ENCODE data around the gene SEL1L.

Gene SEL1L

DNA sequence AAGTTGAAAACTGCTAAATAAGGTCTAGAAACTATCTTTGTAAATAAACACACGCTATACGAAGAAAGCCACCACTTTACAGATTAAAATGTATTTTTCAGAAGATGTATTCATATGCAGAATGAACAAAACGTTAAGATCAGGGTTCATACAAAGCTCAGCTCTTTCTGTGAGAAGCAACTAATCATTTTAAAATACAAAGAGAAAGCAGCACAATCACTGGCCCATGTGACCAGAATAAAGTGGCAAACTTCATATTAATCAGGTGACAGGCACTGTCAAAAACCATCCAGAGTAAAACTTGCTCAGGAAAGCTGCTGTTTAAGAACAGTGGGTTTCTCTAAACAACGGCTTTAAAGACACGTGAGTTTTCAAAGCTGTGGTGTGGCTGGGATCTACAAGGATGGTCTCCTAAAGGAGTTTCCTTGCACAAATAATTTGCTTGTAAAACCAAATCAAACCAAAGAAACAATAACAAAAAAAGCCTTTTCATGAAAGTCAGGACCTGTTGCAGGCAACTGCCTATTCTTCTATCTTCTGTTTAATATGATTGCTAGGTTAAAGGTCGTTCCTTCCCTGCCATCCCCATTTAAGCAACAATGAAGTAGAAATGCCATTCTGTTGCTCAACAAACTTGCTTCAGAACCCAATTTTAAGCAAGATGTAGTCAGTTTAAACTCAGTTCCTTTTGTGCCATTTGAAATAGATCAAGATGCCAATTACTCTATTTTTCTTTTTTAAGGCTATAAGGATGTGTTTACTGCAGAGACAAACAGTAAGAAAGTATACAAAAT is 22.3 kb downstream of the SEL1L start:
- Histone ChIP-seq H3K36me3 (ENCODE audit: low read length) (peaks cover 11% of the 10 kb centered on the region; the same call in 1 of the 2 replicates), H3K4me2 (ENCODE audit: low read depth, low read length, poor library complexity, severe bottlenecking) (no peak overlapping the region), H3K9me3 (ENCODE audit: insufficient read depth, low read length) (no peaks in the 10 kb centered on the region), H2AFZ (ENCODE audit: low read depth, low read length, severe bottlenecking) (no peak overlapping the region), H3K9ac (ENCODE audit: low read length) (no peak overlapping the region), H3K27me3 (ENCODE audit: low read length) (no peaks in the 10 kb centered on the region), H4K20me1 (ENCODE audit: low read depth, low read length) (no peaks in the 10 kb centered on the region), H3K27ac (ENCODE audit: low read depth, low read length) (no peak overlapping the region), H3K9me2 (replicated peaks; ENCODE audit: insufficient read depth, low read length) (no peaks in the 10 kb centered on the region), H3K79me2 (ENCODE audit: insufficient read depth, low read length) (peaks cover 13% of the 10 kb centered on the region), H3K4me3 (ENCODE audit: insufficient read depth, low read length, poor library complexity, severe bottlenecking) (no peak overlapping the region), H3F3A (ENCODE audit: insufficient read depth) (no peaks in the 10 kb centered on the region)
- TF ChIP-seq CTCF (IDR thresholded peaks at IDR 0.05; ENCODE audit: insufficient read depth, low read length, poor library complexity, severe bottlenecking) (no peak), EZH2phosphoT487 (conservative IDR thresholded peaks at IDR 0.05; ENCODE audit: low read length) (no peak)

- Histone ChIP-seq H2AFZ (ENCODE audit: low read depth, low read length, severe bottlenecking) (no peak overlapping the region), H3K4me3 (ENCODE audit: insufficient read depth, low read length, poor library complexity, severe bottlenecking) (no peak overlapping the region), H3K9me2 (replicated peaks; ENCODE audit: insufficient read depth, low read length) (no peaks in the 10 kb centered on the region), H3K79me2 (ENCODE audit: insufficient read depth, low read length) (peaks cover 13% of the 10 kb centered on the region), H3K9ac (ENCODE audit: low read length) (no peak overlapping the region), H3K27ac (ENCODE audit: low read depth, low read length) (no peak overlapping the region), H3K36me3 (ENCODE audit: low read length) (peaks cover 22% of the 10 kb centered on the region; the same call in 1 of the 2 replicates), H3K27me3 (ENCODE audit: low read length) (no peaks in the 10 kb centered on the region), H3F3A (ENCODE audit: insufficient read depth) (no peaks in the 10 kb centered on the region), H3K9me3 (ENCODE audit: insufficient read depth, low read length) (no peaks in the 10 kb centered on the region), H3K4me2 (ENCODE audit: low read depth, low read length, poor library complexity, severe bottlenecking) (no peak overlapping the region), H4K20me1 (ENCODE audit: low read depth, low read length) (no peaks in the 10 kb centered on the region)
- TF ChIP-seq EZH2phosphoT487 (conservative IDR thresholded peaks at IDR 0.05; ENCODE audit: low read length) (no peak), CTCF (IDR thresholded peaks at IDR 0.05; ENCODE audit: insufficient read depth, low read length, poor library complexity, severe bottlenecking) (no peak)
Observed at GRCh38 chr14:81509838-81510452, 23.7 kb downstream of the SEL1L start.

DNA sequence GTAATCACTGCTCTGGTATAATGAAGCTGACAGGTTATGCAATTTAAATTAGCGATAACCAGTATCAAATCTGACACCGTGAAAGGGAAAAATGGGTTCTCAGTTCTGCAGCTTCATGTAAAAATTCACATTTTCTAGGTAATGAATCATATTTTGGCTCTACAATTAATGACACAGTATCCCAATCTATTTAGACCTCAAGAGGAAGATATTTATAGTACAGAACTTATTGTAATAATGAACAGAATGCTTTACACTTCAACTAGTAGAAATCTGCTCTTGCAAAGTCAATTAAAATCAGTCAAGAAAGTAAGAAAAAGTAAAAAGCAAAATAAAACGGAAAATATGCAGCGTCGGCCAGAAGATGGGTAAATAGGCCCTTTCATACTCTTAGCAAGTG is 24.3 kb downstream of the SEL1L start:
- H3K79me2 ChIP-seq (ENCODE audit: insufficient read depth, low read length) = peaks cover 13% of the 10 kb centered on the region
- H3K36me3 ChIP-seq (ENCODE audit: low read length) = peaks cover 22% of the 10 kb centered on the region; the same call in 1 of the 2 replicates
- no peaks in the 10 kb centered on the region for H4K20me1 ChIP-seq (ENCODE audit: low read depth, low read length)
- H3K4me2 ChIP-seq (ENCODE audit: low read depth, low read length, poor library complexity, severe bottlenecking) = no peak overlapping the region
- H3K27ac ChIP-seq (ENCODE audit: low read depth, low read length) = no peak overlapping the region
- H3K9ac ChIP-seq (ENCODE audit: low read length) = no peak overlapping the region
- no peaks in the 10 kb centered on the region for H3K27me3 ChIP-seq (ENCODE audit: low read length)
- TF ChIP-seq EZH2phosphoT487 (conservative IDR thresholded peaks at IDR 0.05; ENCODE audit: low read length) (no peak), CTCF (IDR thresholded peaks at IDR 0.05; ENCODE audit: insufficient read depth, low read length, poor library complexity, severe bottlenecking) (no peak)
- no peaks in the 10 kb centered on the region for H3K9me3 ChIP-seq (ENCODE audit: insufficient read depth, low read length)
- no peak overlapping the region for H3K4me3 ChIP-seq (ENCODE audit: insufficient read depth, low read length, poor library complexity, severe bottlenecking)
- H3K9me2 ChIP-seq (replicated peaks; ENCODE audit: insufficient read depth, low read length) = no peaks in the 10 kb centered on the region
- H2AFZ ChIP-seq (ENCODE audit: low read depth, low read length, severe bottlenecking) = no peak overlapping the region
- no peaks in the 10 kb centered on the region for H3F3A ChIP-seq (ENCODE audit: insufficient read depth)
